SK-N-MC (cell line): ENCODE results near the gene C1orf105.

Experiments
- EZH2 ChIP-seq: fragments of 200-600 bp; sonication (generic); IDR thresholded peaks from one replicate; pipeline ENCODE4 v1.6.1; 2017; ENCODE audit warnings: antibody characterized with exemption
- FOXP2 ChIP-seq: optimal IDR thresholded peaks from 2 replicates; pipeline ENCODE3; 2011; ENCODE audit warnings: mild to moderate bottlenecking, moderate library complexity; ENCODE audit not compliant: insufficient read depth; ENCODE audit errors: extremely low read length, control extremely low read depth
- POLR2AphosphoS5 ChIP-seq: IDR thresholded peaks from 2 replicates; pipeline ENCODE4 v1.6.1; 2012; ENCODE audit warnings: mild to moderate bottlenecking, low read depth, low read length, borderline replicate concordance

DNA sequence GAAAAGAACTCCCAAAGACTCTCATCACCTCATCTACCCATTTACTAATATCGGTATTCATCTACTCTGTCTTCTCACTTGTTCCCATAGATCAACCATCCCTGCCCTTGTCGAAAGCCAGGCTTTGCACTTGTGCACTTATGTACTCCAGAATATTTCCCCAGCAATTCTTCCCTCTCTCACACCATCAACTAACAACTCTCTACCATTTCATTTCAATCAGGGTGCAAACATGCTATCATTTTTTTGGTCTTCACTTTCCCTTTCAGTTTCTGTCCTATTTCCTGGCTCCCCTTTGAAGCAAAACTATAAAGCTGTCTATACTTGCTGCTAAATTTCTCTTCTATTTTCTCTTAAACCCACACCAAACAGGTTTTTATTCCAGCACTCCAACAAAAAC, 6.7 kb downstream of the C1orf105 start:
- no peak for TF ChIP-seq EZH2
- TF ChIP-seq POLR2AphosphoS5, result no peak
- TF ChIP-seq FOXP2, result no peak
